Mucosa of descending colon (tissue), 3 donors: ENCODE measurements around the gene FAT1. TPM values are rescaled to one million over a fixed set of nuclear protein-coding genes. Genes with fewer than 3 reads are reported as not detected.
"Not testable (repeated sequence)": the region's sequence is repeated elsewhere in the genome, so short reads cannot be mapped to it uniquely, and the experiment has no call there.

Source experiments
- ATAC-seq: fragments of 200-7000 bp; cut with Tn5 transposase; one replicate; pipeline ENCODE4 v1.9.1; 2020; ENCODE audit warnings: mild to moderate bottlenecking, moderate library complexity
- DNase-seq, 3 donors: peaks; one replicate each; pipeline ENCODE4 v3.0.0-alpha.2; 2020
- H3K36me3 ChIP-seq: fragments of 200-600 bp; one replicate; pipeline ENCODE4 v1.8.0; 2021; ENCODE audit warnings: low read depth, mild to moderate bottlenecking
- H3K4me1 ChIP-seq: fragments of 200-600 bp; one replicate; pipeline ENCODE4 v1.8.0; 2021; ENCODE audit warnings: low read depth, mild to moderate bottlenecking
- H3K4me3 ChIP-seq: fragments of 200-600 bp; one replicate; pipeline ENCODE4 v1.8.0; 2021; ENCODE audit warnings: mild to moderate bottlenecking
- H3K9me3 ChIP-seq: fragments of 200-600 bp; one replicate; pipeline ENCODE4 v1.8.0; 2021; ENCODE audit warnings: mild to moderate bottlenecking
- intact Hi-C, 2 donors: fragments of 100-400 bp; cut with DNase I in 1 of 2; cut with micrococcal nuclease in 1 of 2; formaldehyde crosslinking; loops; one replicate each; pipeline versions ENCODE4 v1.11.0 to v1.11.1; 2022; cut with DNase I, micrococcal nuclease
- total RNA-seq, 3 donors: library from RNA; stranded (reverse); fragmentation: NEBNext Ultra II Directional in 2 of 3; extraction: Animal tissue kit (Norgen Biotek cat#: 25700) in 2 of 3; gene quantifications; one replicate each; pipeline versions ENCODE4 v1.2.1 to v1.2.4, GENCODE V29; 2021 to 2023
- TF ChIP-seq, protein P1 (sequence below): fragments of 200-600 bp; IDR thresholded peaks from one replicate; pipeline ENCODE4 v1.8.0; 2022; ENCODE audit warnings: antibody characterized with exemption, mild to moderate bottlenecking
- donor health status: DM: no; HTN: no; CAD: no; lungs with moderate emphysema.
- donor health status: DM: no; HTN: no; CAD: no.
- donor health status: DM: no; HTN: yes; CAD: no.

The FAT1 gene
- total RNA-seq, 3 donors from 2014 or later = 241 to 337 (median 259) TPM

DNA sequence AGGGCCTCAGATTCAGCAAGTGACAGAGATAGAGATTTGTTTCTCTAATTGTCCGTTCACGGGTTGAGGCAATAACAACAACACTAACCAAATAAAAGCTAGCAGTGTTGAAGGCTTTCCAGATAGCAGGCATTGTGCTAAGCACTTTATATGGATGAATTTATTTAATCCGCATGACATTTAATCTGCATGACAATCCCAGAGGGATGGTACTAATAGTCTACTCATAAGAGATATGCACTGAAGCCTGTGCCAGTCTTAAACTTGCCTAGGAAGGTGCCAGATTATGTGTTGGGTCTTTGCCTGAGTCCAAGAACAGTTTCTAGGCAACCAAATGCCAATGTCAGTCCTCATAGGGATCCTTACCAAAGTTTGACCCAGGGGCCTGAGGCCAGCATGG lies 37.7 kb upstream of the FAT1 start:
- no peaks in the 10 kb centered on the region for H3K9me3 ChIP-seq
- H3K4me3 ChIP-seq = no peak overlapping the region
- intact Hi-C loops = no loop called here
- TF ChIP-seq, protein P1, sequence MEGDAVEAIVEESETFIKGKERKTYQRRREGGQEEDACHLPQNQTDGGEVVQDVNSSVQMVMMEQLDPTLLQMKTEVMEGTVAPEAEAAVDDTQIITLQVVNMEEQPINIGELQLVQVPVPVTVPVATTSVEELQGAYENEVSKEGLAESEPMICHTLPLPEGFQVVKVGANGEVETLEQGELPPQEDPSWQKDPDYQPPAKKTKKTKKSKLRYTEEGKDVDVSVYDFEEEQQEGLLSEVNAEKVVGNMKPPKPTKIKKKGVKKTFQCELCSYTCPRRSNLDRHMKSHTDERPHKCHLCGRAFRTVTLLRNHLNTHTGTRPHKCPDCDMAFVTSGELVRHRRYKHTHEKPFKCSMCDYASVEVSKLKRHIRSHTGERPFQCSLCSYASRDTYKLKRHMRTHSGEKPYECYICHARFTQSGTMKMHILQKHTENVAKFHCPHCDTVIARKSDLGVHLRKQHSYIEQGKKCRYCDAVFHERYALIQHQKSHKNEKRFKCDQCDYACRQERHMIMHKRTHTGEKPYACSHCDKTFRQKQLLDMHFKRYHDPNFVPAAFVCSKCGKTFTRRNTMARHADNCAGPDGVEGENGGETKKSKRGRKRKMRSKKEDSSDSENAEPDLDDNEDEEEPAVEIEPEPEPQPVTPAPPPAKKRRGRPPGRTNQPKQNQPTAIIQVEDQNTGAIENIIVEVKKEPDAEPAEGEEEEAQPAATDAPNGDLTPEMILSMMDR = no peak
- no peak for DNase-seq
- no peak for ATAC-seq
- peaks cover 15% of the 10 kb centered on the region for H3K4me1 ChIP-seq
- no peaks in the 10 kb centered on the region for H3K36me3 ChIP-seq

DNA sequence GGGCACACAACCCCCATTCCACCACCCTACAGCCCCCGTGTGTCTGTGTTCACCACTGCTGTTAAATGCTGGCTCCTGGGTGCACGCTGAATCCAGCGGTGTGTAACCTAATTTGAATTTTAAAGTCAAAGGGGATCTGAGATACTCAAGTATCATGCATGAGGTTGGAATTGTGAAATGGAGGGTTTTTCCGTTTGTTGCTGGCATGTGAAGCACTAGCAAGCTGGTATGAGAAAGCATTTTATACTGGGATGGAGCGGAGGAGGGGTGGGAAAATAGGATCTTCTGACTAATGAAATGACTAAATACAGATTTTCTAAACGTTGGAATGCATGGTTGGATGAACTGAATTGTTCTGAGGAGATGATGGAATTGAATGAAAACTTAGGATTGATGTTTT lies 36.9 kb upstream of the FAT1 start:
- TF ChIP-seq, protein P1 = no peak
- Histone ChIP-seq H3K4me1 (peaks cover 9% of the 10 kb centered on the region), H3K36me3 (no peaks in the 10 kb centered on the region), H3K9me3 (no peaks in the 10 kb centered on the region), H3K4me3 (no peak overlapping the region)
- DNase-seq = no peak
- intact Hi-C loops = no loop called here
- ATAC-seq = no peak

DNA sequence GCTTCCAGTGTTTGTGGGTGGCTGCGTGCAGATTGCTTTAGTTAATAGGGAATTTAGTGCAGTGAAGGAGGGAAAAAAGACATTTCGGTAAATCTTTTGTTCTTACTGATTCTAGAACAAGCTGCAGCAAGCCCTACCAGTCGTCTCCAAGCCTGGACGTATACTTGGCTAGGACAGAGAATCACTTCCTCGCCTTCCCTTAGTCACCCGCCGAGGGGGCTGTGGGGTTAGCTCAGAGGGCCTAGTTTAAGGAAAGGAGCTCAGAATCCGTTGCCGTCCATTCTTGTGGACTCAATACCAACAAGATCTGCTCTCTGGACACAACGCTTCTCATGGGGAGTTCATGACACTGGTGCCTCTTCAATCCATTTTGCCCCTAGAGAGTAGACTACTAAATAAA lies 36.3 kb upstream of the FAT1 start:
- DNase-seq (no peak), ATAC-seq (no peak)
- Histone ChIP-seq H3K4me1 (peaks cover 5% of the 10 kb centered on the region), H3K36me3 (no peaks in the 10 kb centered on the region), H3K9me3 (no peaks in the 10 kb centered on the region), H3K4me3 (no peak overlapping the region)
- TF ChIP-seq, protein P1 = no peak
- intact Hi-C loops = no loop called here

DNA sequence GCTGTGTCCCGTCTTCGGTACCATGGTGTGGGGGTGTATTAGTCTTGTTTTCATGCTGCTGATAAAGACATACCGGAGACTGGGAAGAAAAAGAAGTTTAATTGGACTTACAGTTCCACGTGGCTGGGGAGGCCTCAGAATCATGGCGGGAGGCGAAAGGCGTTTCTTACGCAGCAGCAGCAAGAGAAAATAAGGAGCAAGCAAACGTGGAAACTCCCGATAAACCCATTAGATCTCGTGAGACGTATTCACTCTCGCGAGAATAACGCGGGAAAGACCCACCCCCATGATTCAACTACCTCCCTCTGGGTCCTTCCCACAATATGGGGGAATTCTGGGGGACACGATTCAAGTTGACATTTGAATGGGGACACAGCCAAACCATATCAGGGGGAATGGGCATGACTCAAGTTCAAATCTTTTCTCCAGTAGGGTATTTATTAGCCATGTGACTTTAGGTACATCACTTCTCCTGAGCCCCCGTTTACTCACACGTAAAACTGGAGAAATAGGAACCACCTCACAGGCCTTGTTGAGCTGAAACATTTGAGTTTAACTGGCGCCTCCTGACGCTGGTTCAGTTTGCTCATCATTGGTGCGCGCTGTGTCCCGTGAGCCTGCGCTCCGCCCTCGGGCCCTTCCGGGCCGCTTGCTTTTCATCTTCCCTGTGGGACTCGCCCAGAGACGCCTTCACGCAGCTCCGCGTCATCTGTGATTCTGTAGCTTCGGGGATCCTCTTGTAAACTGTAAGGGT lies 35.5 kb upstream of the FAT1 start:
- TF ChIP-seq, protein P1 = no peak
- no peaks in the 10 kb centered on the region for H3K9me3 ChIP-seq
- ATAC-seq (no peak), DNase-seq (no peak)
- H3K36me3 ChIP-seq = no peaks in the 10 kb centered on the region
- H3K4me1 ChIP-seq = no peaks in the 10 kb centered on the region
- no peak overlapping the region for H3K4me3 ChIP-seq
- intact Hi-C loops = no loop called here

DNA sequence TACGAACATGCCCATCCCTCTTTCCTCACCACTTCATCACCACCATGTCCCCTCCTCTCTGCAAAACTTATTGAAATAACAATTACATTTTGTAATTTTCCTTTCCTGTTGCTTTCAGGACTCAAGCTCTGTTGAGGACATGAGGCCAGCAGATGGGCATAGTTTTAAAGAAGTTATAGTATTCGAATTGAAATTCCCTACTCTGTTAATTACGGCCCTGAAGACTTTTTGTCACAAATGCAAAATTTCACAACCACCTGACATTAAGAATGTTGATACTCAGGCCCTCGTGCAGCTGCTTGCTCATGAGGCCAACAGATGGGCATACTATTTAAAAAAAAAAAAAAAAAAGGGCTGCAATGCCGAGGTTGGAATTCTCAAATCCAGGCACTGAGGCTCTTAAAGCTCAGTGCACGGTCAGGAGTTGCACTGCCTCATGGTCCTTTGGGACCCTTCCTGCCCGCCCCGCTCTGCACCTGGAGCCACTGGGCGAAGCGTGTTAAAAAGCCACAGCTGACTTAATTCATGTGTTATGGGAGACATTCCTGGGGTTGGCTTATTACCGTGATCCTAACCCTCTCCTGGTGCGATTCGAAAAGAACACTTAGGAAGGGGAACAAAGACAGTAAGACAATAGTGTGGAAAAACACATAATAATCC lies 34.2 kb upstream of the FAT1 start:
- Histone ChIP-seq H3K36me3 (no peaks in the 10 kb centered on the region), H3K4me3 (no peak overlapping the region), H3K4me1 (no peaks in the 10 kb centered on the region), H3K9me3 (no peaks in the 10 kb centered on the region)
- DNase-seq = no peak
- intact Hi-C loops = no loop called here
- ATAC-seq = no peak
- TF ChIP-seq, protein P1 = no peak

DNA sequence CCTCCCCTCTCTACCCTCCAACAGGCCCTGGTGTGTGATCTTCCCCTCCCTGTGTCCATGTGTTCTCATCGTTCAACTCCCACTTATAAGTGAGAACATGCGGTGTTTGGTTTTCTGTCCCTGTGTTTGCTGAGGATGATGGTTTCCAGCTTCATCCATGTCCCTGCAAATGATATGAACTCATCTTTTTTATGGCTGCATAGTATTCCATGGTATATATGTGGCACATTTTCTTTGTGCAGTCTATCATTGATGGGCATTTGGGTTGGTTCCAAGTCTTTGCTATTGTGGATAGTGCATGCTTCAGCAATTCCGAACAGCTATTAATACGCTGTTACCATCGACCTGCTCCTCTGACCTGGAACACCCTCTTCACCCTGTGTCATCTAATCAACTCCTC lies 32.9 kb upstream of the FAT1 start:
- intact Hi-C loops, DNase-seq, H3K4me3 ChIP-seq, H3K4me1 ChIP-seq, H3K36me3 ChIP-seq, H3K9me3 ChIP-seq, ATAC-seq: not testable (repeated sequence)
